GM18517 (cell line): ENCODE measurements around the gene CPA4.
"Not testable (repeated sequence)": the region's sequence is repeated elsewhere in the genome, so short reads cannot be mapped to it uniquely, and the experiment has no call there.

ENCODE experiments used
- ATAC-seq: cut with Tn5 transposase; IDR thresholded peaks from one replicate; pipeline ENCODE4 v1.9.1; 2021; ENCODE audit warnings: mild to moderate bottlenecking, moderate library complexity; ENCODE audit not compliant: unreplicated experiment

Gene CPA4

GRCh38 chr7:130292682-130293257, at the start of gene CPA4:
TSS of gene CPA4 (plus strand) at chr7:130293161. CDS start at chr7:130293181, 20 bp downstream.
- no peak for ATAC-seq

DNA sequence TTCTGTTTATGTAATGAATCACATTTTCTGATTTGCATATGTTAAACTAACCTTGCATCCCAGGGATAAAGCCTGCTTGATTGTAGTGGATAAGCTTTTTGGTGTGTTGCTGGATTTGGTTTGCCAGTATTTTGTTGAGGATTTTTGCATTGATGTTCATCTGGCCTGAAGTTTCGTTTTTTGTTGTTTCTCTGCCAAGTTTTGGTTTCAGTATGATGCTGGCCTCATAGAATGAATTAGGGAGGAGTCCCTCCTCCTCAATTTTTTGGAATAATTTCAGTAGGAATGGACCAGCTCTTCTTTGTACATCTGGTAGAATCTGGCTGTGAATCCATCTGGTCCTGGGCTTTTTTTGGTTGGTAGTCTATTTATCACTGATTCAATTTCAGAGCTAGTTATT, 49.5 kb upstream of the CPA4 start:
- not testable (repeated sequence) for ATAC-seq

- ATAC-seq, result not testable (repeated sequence)
Observed at GRCh38 chr7:130246491-130246890, 46.5 kb upstream of the CPA4 start.

DNA sequence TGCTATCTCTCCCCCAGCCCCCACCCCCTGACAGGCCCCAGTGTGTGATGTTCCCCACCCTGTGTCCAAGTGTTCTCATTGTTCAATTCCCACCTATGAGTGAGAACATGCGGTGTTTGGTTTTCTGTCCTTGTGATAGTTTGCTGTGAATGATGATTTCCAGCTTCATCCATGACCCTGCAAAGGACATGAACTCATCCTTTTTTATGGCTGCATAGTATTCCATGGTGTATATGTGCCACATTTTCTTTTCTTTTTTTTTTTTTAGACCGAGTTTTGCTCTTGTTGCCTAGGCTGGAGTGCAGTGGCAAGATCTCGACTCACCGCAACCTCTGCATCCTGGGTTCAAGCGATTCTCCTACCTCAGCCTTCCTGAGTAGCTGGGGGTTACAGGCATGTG, 44.1 kb upstream of the CPA4 start:
- ATAC-seq, result not testable (repeated sequence)

DNA sequence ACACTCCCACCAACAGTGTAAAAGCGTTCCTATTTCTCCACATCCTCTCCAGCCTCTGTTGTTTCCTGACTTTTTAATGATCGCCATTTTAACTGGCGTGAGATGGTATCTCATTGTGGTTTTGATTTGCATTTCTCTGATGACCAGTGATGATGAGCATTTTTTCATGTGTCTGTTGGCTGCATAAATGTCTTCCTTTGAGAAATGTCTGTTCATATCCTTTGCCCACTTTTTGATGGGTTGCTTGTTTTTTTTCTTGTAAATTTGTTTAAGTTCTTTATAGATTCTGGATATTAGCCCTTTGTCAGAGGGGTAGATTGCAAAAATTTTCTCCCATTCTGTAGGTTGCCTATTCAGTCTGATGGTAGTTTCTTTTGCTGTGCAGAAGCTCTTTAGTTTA, 43.3 kb upstream of the CPA4 start:
- not testable (repeated sequence) for ATAC-seq

DNA sequence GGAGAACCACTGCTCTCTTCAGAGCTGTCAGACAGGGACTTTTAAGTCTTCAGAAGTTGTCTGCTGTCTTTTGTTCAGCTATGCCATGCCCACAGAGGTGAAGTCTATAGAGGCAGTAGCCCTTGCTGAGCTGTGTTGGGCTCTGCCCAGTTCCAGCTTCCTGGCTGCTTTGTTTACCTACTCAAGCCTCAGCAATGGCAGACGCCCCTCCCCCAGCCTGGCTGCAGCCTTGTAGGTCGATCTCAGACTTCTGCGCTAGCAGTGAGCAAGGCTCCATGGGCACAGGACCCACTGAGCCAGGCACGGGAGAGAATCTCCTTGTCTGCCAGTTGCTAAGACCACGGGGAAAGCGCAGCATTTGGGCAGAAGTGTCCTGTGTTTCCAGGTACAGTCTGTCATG, 38.4 kb upstream of the CPA4 start:
- ATAC-seq, result no peak

- no peak for ATAC-seq
Observed at GRCh38 chr7:130256704-130257103, 36.3 kb upstream of the CPA4 start.

- ATAC-seq, result no peak
Observed at GRCh38 chr7:130258494-130259078, 34.4 kb upstream of the CPA4 start.

- ATAC-seq, result no peak
Observed at GRCh38 chr7:130262448-130262847, 30.5 kb upstream of the CPA4 start.

- no peak for ATAC-seq
Observed at GRCh38 chr7:130263130-130263529, 29.8 kb upstream of the CPA4 start.

- no peak for ATAC-seq
Observed at GRCh38 chr7:130266258-130266960, 26.6 kb upstream of the CPA4 start, which contains the start of gene CPA2. TSS of gene CPA2 (plus strand) at chr7:130266863. CDS start at chr7:130266882, 19 bp downstream.

GRCh38 chr7:130266961-130267321, 26.0 kb upstream of the CPA4 start:
- ATAC-seq, result no peak

DNA sequence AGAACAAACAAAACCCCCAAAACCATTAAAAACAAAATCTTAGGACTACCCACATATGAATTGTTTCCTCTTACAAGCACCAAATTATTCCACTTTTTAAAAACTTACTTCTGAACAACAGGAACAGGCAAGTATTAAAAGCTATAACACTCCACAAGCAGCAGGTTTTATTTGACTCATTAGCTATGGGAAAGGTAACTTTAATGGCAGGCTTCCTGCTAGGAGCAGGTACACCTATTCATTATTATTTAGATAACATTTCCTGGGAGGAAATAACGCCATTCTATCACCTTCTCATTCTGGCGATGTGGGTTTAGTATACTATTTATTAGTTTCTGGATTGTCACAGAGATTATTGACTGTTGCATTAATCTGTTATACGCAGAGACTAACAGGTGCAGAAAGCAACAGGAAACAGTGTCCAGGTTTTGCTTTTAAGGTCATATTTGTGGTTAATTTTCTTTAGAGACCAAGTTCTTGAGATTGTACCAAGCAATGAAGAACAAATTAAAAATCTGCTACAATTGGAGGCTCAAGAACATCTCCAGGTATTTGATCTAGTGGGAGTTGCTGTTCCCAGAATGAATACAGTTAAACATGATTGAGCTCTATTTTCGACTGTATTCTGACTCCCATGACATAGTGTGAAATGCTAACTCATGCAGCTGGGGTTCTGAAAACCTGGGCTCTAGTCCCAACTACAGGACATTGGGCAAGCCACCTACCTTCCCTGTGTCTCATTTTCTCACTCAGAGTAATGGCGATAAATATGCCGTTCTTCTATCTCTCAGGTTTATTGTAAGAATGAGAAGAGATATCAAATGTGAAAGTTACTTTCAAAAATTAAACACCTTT, 24.3 kb upstream of the CPA4 start:
- no peak for ATAC-seq

DNA sequence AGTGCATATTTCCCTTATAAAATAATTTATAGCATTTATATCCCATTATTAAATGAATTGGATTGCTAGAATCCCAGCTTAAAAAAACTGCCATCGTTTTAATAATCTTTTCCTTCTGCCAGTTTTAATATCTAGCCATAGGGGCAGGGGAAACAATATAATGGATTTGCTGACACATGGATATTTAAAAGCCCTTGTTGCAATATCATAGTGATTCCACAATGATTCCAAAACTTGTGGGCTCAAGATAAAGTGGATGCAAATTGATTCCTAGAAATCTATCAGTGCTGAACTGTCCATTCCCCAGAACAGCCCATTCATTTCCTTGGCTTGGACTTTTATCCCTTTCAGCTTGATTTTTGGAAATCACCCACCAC, 23.7 kb upstream of the CPA4 start:
- ATAC-seq, result no peak

- no peak for ATAC-seq
Observed at GRCh38 chr7:130270947-130271800, 21.8 kb upstream of the CPA4 start.

- ATAC-seq, result no peak
Observed at GRCh38 chr7:130272381-130273080, 20.4 kb upstream of the CPA4 start.

- no peak for ATAC-seq
Observed at GRCh38 chr7:130273081-130273932, 19.7 kb upstream of the CPA4 start.

DNA sequence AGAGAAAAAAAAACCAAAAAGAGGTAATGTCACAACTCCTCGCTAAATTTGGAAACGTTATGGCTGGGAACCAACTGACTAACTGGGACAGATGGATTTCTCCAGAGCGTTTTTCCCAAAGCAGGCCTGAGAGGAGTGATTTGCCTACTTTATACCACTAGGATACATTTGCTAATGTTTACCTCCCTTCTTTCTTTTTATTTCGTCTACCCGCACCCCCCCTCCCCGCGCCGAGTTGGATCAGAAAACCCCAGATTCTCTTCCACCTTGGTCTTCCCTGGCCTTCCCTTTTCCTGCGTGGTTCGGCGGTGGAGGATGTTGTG, 19.1 kb upstream of the CPA4 start:
- ATAC-seq, result no peak

DNA sequence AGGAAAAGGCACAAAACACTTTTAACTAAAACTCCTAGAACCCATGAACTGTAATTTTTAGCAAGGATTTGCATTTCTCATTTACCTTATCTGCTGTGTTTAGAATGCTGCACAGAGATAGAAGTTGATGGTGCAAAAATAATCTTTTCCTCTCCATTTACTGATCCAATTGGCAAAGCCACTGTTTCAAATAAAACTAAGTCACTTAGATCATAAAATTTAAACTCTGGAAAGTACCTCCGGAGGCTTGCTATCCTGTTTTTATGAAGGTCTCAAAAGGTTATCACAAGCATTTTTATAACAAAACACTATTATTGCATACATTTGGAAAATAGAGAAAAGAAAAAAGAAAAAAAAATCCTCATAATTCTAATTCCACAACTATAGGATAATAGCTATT, 18.7 kb upstream of the CPA4 start:
- ATAC-seq, result no peak
